Measurements from ENCODE around the gene ING3.
A peak's percentile ranks its signal among the peaks of the same experiment; 100 is the strongest.

Gene ING3

GRCh38 chr7:120991161-120991560 lies 40.6 kb downstream of the ING3 start:
- H3K27me3 ChIP-seq (ENCODE audit: insufficient read depth, low read length, poor library complexity, severe bottlenecking) = no peaks in the 10 kb centered on the region
- no peak overlapping the region for H3K4me3 ChIP-seq (ENCODE audit: low read length, poor library complexity, severe bottlenecking)
- no peaks in the 10 kb centered on the region for H3K9me3 ChIP-seq (ENCODE audit: insufficient read depth, low read depth, low read length)
- H3K9ac ChIP-seq (ENCODE audit: low read depth, low read length, poor library complexity, severe bottlenecking) = no peak overlapping the region
- H3F3A ChIP-seq (ENCODE audit: low read depth) = no peaks in the 10 kb centered on the region
- no peaks in the 10 kb centered on the region for H3K79me2 ChIP-seq (ENCODE audit: insufficient read depth, low read length)
- no peak for TF ChIP-seq EZH2phosphoT487 (IDR thresholded peaks at IDR 0.05; ENCODE audit: borderline replicate concordance)
- TF ChIP-seq CTCF (conservative IDR thresholded peaks at IDR 0.05; ENCODE audit: low read length) = no peak
- no peaks in the 10 kb centered on the region for H3K36me3 ChIP-seq (ENCODE audit: insufficient read depth, low read length)
- peaks cover 19% of the 10 kb centered on the region for H3K4me1 ChIP-seq (ENCODE audit: insufficient read depth, low read length, poor library complexity, severe bottlenecking)
- H3K4me2 ChIP-seq (ENCODE audit: low read depth, low read length, poor library complexity, severe bottlenecking) = no peak overlapping the region
- H3K9me2 ChIP-seq (replicated peaks; ENCODE audit: low read depth, low read length) = no peaks in the 10 kb centered on the region
- no peaks in the 10 kb centered on the region for H4K20me1 ChIP-seq (ENCODE audit: insufficient read depth, low read length, poor library complexity, severe bottlenecking)
- H2AFZ ChIP-seq (ENCODE audit: low read length) = no peak overlapping the region

- Histone ChIP-seq H3K9ac (ENCODE audit: low read depth, low read length, poor library complexity, severe bottlenecking) (no peak overlapping the region), H3F3A (ENCODE audit: low read depth) (0 out of 2 replicates have a peak, but pooled peaks cover 2% of the 10 kb centered on the region), H3K36me3 (ENCODE audit: insufficient read depth, low read length) (no peaks in the 10 kb centered on the region), H3K4me2 (ENCODE audit: low read depth, low read length, poor library complexity, severe bottlenecking) (no peak overlapping the region), H3K9me3 (ENCODE audit: insufficient read depth, low read depth, low read length) (no peaks in the 10 kb centered on the region), H2AFZ (ENCODE audit: low read length) (no peak overlapping the region), H3K27me3 (ENCODE audit: insufficient read depth, low read length, poor library complexity, severe bottlenecking) (no peaks in the 10 kb centered on the region), H3K9me2 (replicated peaks; ENCODE audit: low read depth, low read length) (no peaks in the 10 kb centered on the region), H4K20me1 (ENCODE audit: insufficient read depth, low read length, poor library complexity, severe bottlenecking) (no peaks in the 10 kb centered on the region), H3K79me2 (ENCODE audit: insufficient read depth, low read length) (no peaks in the 10 kb centered on the region), H3K4me3 (ENCODE audit: low read length, poor library complexity, severe bottlenecking) (no peak overlapping the region), H3K4me1 (ENCODE audit: insufficient read depth, low read length, poor library complexity, severe bottlenecking) (peaks cover 22% of the 10 kb centered on the region)
- TF ChIP-seq CTCF (conservative IDR thresholded peaks at IDR 0.05; ENCODE audit: low read length) (no peak), EZH2phosphoT487 (IDR thresholded peaks at IDR 0.05; ENCODE audit: borderline replicate concordance) (no peak)
Observed at GRCh38 chr7:120991581-120991980, 41.0 kb downstream of the ING3 start.

- H3K79me2 ChIP-seq (ENCODE audit: insufficient read depth, low read length) = no peaks in the 10 kb centered on the region
- H3K27me3 ChIP-seq (ENCODE audit: insufficient read depth, low read length, poor library complexity, severe bottlenecking) = no peaks in the 10 kb centered on the region
- H3K4me2 ChIP-seq (ENCODE audit: low read depth, low read length, poor library complexity, severe bottlenecking) = no peak overlapping the region
- H3K9ac ChIP-seq (ENCODE audit: low read depth, low read length, poor library complexity, severe bottlenecking) = no peak overlapping the region
- H3K36me3 ChIP-seq (ENCODE audit: insufficient read depth, low read length) = no peaks in the 10 kb centered on the region
- TF ChIP-seq EZH2phosphoT487 (IDR thresholded peaks at IDR 0.05; ENCODE audit: borderline replicate concordance) = no peak
- no peak for TF ChIP-seq CTCF (conservative IDR thresholded peaks at IDR 0.05; ENCODE audit: low read length)
- no peaks in the 10 kb centered on the region for H3K9me2 ChIP-seq (replicated peaks; ENCODE audit: low read depth, low read length)
- H4K20me1 ChIP-seq (ENCODE audit: insufficient read depth, low read length, poor library complexity, severe bottlenecking) = no peaks in the 10 kb centered on the region
- H3K4me3 ChIP-seq (ENCODE audit: low read length, poor library complexity, severe bottlenecking) = no peak overlapping the region
- H3F3A ChIP-seq (ENCODE audit: low read depth) = 0 out of 2 replicates have a peak, but pooled peaks cover 4% of the 10 kb centered on the region
- H3K9me3 ChIP-seq (ENCODE audit: insufficient read depth, low read depth, low read length) = no peaks in the 10 kb centered on the region
- peak overlapping the region; percentile 50; the same call in 1 of the 2 replicates for H2AFZ ChIP-seq (ENCODE audit: low read length)
- H3K4me1 ChIP-seq (ENCODE audit: insufficient read depth, low read length, poor library complexity, severe bottlenecking) = peaks cover 30% of the 10 kb centered on the region
Observed at GRCh38 chr7:120992272-120992964, 41.8 kb downstream of the ING3 start.

Measured in Loucy (cell line).